Spleen (tissue), 11 donors: ENCODE measurements around the gene PLEKHO1. TPM values are rescaled to one million over a fixed set of nuclear protein-coding genes. Genes with fewer than 3 reads are reported as not detected.

ENCODE experiments used
- DNase-seq: peaks from one replicate; pipeline ENCODE4 v3.0.0-alpha.2; 2020
- H3K27ac ChIP-seq, 8 donors: fragments of 200-600 bp; sonication (generic) in 7 of 8; 1 replicate in 4 of 8; 2 replicates in 4 of 8; pipeline versions ENCODE4 v1.5.0 to v1.8.0; 2016 to 2021; ENCODE audit warnings: inconsistent platforms in 4 of 8, mild to moderate bottlenecking in 4 of 8, moderate library complexity in 1 of 8
- H3K27me3 ChIP-seq, 7 donors: fragments of 200-600 bp; sonication (generic) in 6 of 7; replicated peaks in 1 of 7; 1 replicate in 4 of 7; 2 replicates in 3 of 7; pipeline versions ENCODE4 v1.5.0 to v1.8.0; 2016 to 2021; ENCODE audit warnings: inconsistent platforms in 3 of 7, mild to moderate bottlenecking in 1 of 7
- H3K36me3 ChIP-seq, 6 donors: fragments of 200-600 bp; sonication (generic) in 5 of 6; 1 replicate in 4 of 6; 2 replicates in 2 of 6; pipeline versions ENCODE4 v1.5.0 to v1.8.0; 2016 to 2021; ENCODE audit warnings: inconsistent platforms in 2 of 6
- H3K4me1 ChIP-seq, 6 donors: fragments of 200-600 bp; sonication (generic) in 5 of 6; 1 replicate in 3 of 6; 2 replicates in 3 of 6; pipeline versions ENCODE4 v1.5.0 to v1.8.0; 2016 to 2021; ENCODE audit warnings: inconsistent platforms in 3 of 6
- H3K4me3 ChIP-seq, 8 donors: fragments of 200-600 bp; sonication (generic) in 7 of 8; 1 replicate in 4 of 8; 2 replicates in 4 of 8; pipeline versions ENCODE4 v1.5.0 to v1.8.0; 2016 to 2021; ENCODE audit warnings: inconsistent platforms in 4 of 8, mild to moderate bottlenecking in 4 of 8, moderate library complexity in 2 of 8
- H3K9me3 ChIP-seq, 8 donors: fragments of 200-600 bp; sonication (generic) in 7 of 8; 1 replicate in 4 of 8; 2 replicates in 4 of 8; pipeline versions ENCODE4 v1.5.0 to v1.8.0; 2016 to 2021; ENCODE audit warnings: inconsistent platforms in 4 of 8
- CTCF ChIP-seq, 11 experiments: fragments of 200-600 bp in 7 of 11; fragments of 450-650 bp in 4 of 11; sonication (generic) in 4 of 11; IDR thresholded peaks in 8 of 11; conservative IDR thresholded peaks in 3 of 11; 1 replicate in 7 of 11; 2 replicates in 4 of 11; pipeline versions ENCODE4 v1.4.0 to v1.8.0; 2016 to 2021; ENCODE audit warnings: antibody characterized with exemption in 11 of 11, inconsistent platforms in 4 of 11, mild to moderate bottlenecking in 1 of 11
- POLR2A ChIP-seq, 3 donors: fragments of 450-650 bp; IDR thresholded peaks; one replicate each; pipeline ENCODE4 v1.5.1; 2017; ENCODE audit warnings: antibody characterized with exemption in 3 of 3, mild to moderate bottlenecking in 1 of 3
- POLR2AphosphoS5 ChIP-seq, 3 donors: sonication (generic); formaldehyde crosslinking; IDR thresholded peaks; one replicate each; pipeline ENCODE4 v1.5.1; 2017; ENCODE audit warnings: antibody characterized with exemption in 3 of 3
- WGBS, 5 donors: extraction: QIAGEN DNeasy Blood & Tissue Kit in 3 of 5; methylation state at CpG; one replicate each; pipeline versions ENCODE4 v1.1.5 to v1.1.7; 2013 to 2018; 5-methylcytosine and 5-hydroxymethylcytosine counted together
- intact Hi-C: fragments of 100-400 bp; cut with DNase I; formaldehyde crosslinking; loops from one replicate; pipeline ENCODE4 v1.15.0; 2023; ENCODE audit warnings: low total_unique reads
- polyA plus RNA-seq, 3 donors: library from polyadenylated mRNA; stranded (reverse); fragments of 200-250 nt; gene quantifications; one replicate each; pipeline ENCODE4 v1.2.1, GENCODE V29; 2013
- total RNA-seq, 7 donors: library from RNA; depleted of rRNA in 3 of 7; stranded (reverse); fragments of >200 nt in 3 of 7; fragmentation: NEBNext Ultra II Directional in 4 of 7; extraction: Animal tissue kit (Norgen Biotek cat#: 25700) in 4 of 7; gene quantifications; one replicate each; pipeline versions ENCODE4 v1.1.0 to v1.2.1, GENCODE V29; 2016 to 2021
- donor health status: healthy with polysubstance abuse.
- donor health status: DM: no; HTN: no; CAD: no; lungs with moderate emphysema.
- donor health status: DM: no; HTN: no; CAD: no.
- donor health status: Bipolar disorder and iron deficiency.
- donor health status: healthy.
- donor health status: DM: no; HTN: no; CAD: no.
- donor health status: DM: yes; HTN: yes; CAD: no.

PLEKHO1 gene
- total and polyA plus RNA-seq, 10 donors: 95.9 to 228 (median 129) TPM

- no peak overlapping the region for H3K4me3 ChIP-seq
Measured at GRCh38 chr1:150146849-150147542, 2.7 kb upstream of the PLEKHO1 start.

GRCh38 chr1:150148837-150149270 lies 862 bp upstream of the PLEKHO1 start:
- peak overlapping the region; percentile 87 to 95 (median 93) for H3K27ac ChIP-seq
- intact Hi-C loops: no loop called here
- DNase-seq: no peak
- peaks cover 0 to 16% (median 0%) of the 10 kb centered on the region in 7 donors for H3K27me3 ChIP-seq
- 31 to 41% (median 36%) methylated on average over 8 of the region's 8 CpGs for WGBS, 5 donors
- peaks cover 0 to 22% (median 10%) of the 10 kb centered on the region in 6 donors for H3K36me3 ChIP-seq
- peaks cover 29 to 76% (median 53%) of the 10 kb centered on the region in 6 donors for H3K4me1 ChIP-seq
- H3K9me3 ChIP-seq: no peaks in the 10 kb centered on the region
- H3K4me3 ChIP-seq: peak overlapping the region; percentile 41 to 90 (median 75)
- TF ChIP-seq POLR2A (IDR thresholded peaks at IDR 0.05) (no peak), POLR2AphosphoS5 (IDR thresholded peaks at IDR 0.05) (no peak), CTCF (IDR thresholded peaks at IDR 0.05 in 8 of 11, conservative IDR thresholded peaks at IDR 0.05 in 3 of 11) (no peak)

More at GRCh38 chr1:150146849-150147542, 2.7 kb upstream of the PLEKHO1 start:
- Histone ChIP-seq H3K4me1 (peaks cover 13 to 57% (median 35%) of the 10 kb centered on the region in 6 donors), H3K9me3 (no peaks in the 10 kb centered on the region), H3K36me3 (peaks cover 0 to 7% (median 0%) of the 10 kb centered on the region in 6 donors), H3K27ac (no peak overlapping the region), H3K27me3 (peaks cover 0 to 16% (median 0%) of the 10 kb centered on the region in 7 donors)
- 60 to 82% (median 71%) methylated on average over 10 of the region's 10 CpGs for WGBS, 5 donors
- intact Hi-C loops: no loop called here
- TF ChIP-seq CTCF (IDR thresholded peaks at IDR 0.05 in 8 of 11, conservative IDR thresholded peaks at IDR 0.05 in 3 of 11) (no peak), POLR2AphosphoS5 (IDR thresholded peaks at IDR 0.05) (no peak), POLR2A (IDR thresholded peaks at IDR 0.05) (no peak)
- DNase-seq: no peak

- intact Hi-C loops: no loop called here
- TF ChIP-seq POLR2AphosphoS5 (IDR thresholded peaks at IDR 0.05) (peak; percentile 3 to 49 (median 4)), POLR2A (IDR thresholded peaks at IDR 0.05) (no peak), CTCF (IDR thresholded peaks at IDR 0.05 in 8 of 11, conservative IDR thresholded peaks at IDR 0.05 in 3 of 11) (no peak)
- Histone ChIP-seq H3K36me3 (peaks cover 0 to 37% (median 24%) of the 10 kb centered on the region in 6 donors), H3K4me3 (peak overlapping the region; percentile 51 to 90 (median 76)), H3K27me3 (peaks cover 0 to 16% (median 0%) of the 10 kb centered on the region in 7 donors), H3K9me3 (no peaks in the 10 kb centered on the region), H3K4me1 (peaks cover 34 to 80% (median 58%) of the 10 kb centered on the region in 6 donors), H3K27ac (peak overlapping the region; percentile 91 to 95 (median 93))
- 1% methylated on average over 30 to 114 of the region's 114 CpGs for WGBS, 5 donors
- DNase-seq: peak; percentile 88
Measured at GRCh38 chr1:150150133-150151021, 661 bp downstream of the PLEKHO1 start.
